ENCODE measurements around the gene ZKSCAN8. TPM values are rescaled to one million over a fixed set of nuclear protein-coding genes. Genes with fewer than 3 reads are reported as not detected.
"Not testable (repeated sequence)": the region's sequence is repeated elsewhere in the genome, so short reads cannot be mapped to it uniquely, and the experiment has no call there.

Gene ZKSCAN8
- total and polyA plus RNA-seq, 10 donors: 3.1 to 33.0 (median 24.9) TPM

DNA sequence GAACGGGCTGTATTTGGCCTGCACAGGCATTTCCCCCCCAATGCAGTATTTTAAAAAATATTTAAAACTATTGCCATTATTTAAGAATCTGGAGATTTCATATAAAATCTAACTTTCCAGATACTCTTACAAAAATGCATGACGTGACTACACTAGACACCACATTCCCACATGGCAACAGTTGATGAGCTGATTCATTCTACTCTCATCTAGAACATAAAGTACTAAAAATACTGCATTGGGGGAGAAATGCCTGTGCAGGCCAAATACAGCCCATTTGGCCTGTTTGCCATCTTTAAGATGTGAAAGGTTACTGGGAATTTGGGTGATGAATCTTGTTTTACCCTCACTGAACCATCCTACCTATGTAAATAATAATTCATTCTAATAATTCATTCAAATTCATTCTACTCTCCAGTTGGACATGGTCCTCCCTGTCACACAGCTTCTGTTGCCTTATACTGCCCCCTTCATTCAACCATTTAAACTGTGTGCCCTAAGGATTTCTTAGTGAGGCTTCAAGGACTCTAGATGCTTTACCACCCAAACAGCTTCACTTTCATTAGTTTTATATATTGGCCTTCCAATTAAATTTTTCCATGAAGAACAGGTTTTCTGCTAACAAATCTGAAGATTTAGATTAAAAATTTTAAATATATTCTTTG, 24.2 kb upstream of the ZKSCAN8 start:
- Histone ChIP-seq H3K4me1 (no peaks in the 10 kb centered on the region), H3K27ac (no peak overlapping the region), H3K36me3 (peaks cover 0 to 88% (median 30%) of the 10 kb centered on the region in 6 donors), H3K4me3 (no peak overlapping the region), H3K9me3 (no peaks in the 10 kb centered on the region), H3K27me3 (replicated peaks in 1 of 7) (no peaks in the 10 kb centered on the region)
- 92 to 97% (median 95%) methylated on average over 2 of the region's 2 CpGs for WGBS, 5 donors
- intact Hi-C loops (cut with DNase I; ENCODE audit: low total_unique reads): no loop called here
- no peak for DNase-seq
- TF ChIP-seq, protein P1, sequence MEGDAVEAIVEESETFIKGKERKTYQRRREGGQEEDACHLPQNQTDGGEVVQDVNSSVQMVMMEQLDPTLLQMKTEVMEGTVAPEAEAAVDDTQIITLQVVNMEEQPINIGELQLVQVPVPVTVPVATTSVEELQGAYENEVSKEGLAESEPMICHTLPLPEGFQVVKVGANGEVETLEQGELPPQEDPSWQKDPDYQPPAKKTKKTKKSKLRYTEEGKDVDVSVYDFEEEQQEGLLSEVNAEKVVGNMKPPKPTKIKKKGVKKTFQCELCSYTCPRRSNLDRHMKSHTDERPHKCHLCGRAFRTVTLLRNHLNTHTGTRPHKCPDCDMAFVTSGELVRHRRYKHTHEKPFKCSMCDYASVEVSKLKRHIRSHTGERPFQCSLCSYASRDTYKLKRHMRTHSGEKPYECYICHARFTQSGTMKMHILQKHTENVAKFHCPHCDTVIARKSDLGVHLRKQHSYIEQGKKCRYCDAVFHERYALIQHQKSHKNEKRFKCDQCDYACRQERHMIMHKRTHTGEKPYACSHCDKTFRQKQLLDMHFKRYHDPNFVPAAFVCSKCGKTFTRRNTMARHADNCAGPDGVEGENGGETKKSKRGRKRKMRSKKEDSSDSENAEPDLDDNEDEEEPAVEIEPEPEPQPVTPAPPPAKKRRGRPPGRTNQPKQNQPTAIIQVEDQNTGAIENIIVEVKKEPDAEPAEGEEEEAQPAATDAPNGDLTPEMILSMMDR (IDR thresholded peaks at IDR 0.05 in 8 of 11, conservative IDR thresholded peaks at IDR 0.05 in 3 of 11): no peak
- TF ChIP-seq POLR2AphosphoS5 (IDR thresholded peaks at IDR 0.05) (no peak), POLR2A (IDR thresholded peaks at IDR 0.05) (no peak)

DNA sequence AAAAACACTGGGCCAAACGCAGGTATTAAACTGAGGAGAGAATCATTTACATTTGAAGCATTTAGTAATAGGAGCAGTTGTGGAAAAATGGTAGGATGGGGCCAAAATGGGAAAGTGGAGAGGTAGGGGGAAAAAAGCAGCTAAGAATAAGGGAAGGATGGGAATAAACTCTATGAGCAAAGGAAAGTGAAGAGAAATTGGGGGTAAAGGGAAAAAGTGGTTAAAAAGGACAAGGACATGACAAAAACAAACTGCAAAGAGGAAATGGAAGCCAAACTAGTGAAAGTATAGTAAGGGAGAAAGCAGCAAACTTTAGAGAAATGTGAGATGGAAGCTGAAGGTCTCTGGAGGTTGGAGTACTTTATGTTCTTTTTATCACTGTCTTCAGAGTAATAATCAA, 23.5 kb upstream of the ZKSCAN8 start:
- intact Hi-C loops (cut with DNase I; ENCODE audit: low total_unique reads): no loop called here
- 84 to 98% (median 90%) methylated on average over 1 of the region's 1 CpG for WGBS, 5 donors
- Histone ChIP-seq H3K4me1 (no peaks in the 10 kb centered on the region), H3K27me3 (replicated peaks in 1 of 7) (no peaks in the 10 kb centered on the region), H3K9me3 (no peaks in the 10 kb centered on the region), H3K27ac (no peak overlapping the region), H3K36me3 (peaks cover 0 to 92% (median 30%) of the 10 kb centered on the region in 6 donors), H3K4me3 (no peak overlapping the region)
- TF ChIP-seq POLR2AphosphoS5 (IDR thresholded peaks at IDR 0.05) (no peak), POLR2A (IDR thresholded peaks at IDR 0.05) (no peak)
- TF ChIP-seq, protein P1 (IDR thresholded peaks at IDR 0.05 in 8 of 11, conservative IDR thresholded peaks at IDR 0.05 in 3 of 11): no peak
- DNase-seq: no peak

DNA sequence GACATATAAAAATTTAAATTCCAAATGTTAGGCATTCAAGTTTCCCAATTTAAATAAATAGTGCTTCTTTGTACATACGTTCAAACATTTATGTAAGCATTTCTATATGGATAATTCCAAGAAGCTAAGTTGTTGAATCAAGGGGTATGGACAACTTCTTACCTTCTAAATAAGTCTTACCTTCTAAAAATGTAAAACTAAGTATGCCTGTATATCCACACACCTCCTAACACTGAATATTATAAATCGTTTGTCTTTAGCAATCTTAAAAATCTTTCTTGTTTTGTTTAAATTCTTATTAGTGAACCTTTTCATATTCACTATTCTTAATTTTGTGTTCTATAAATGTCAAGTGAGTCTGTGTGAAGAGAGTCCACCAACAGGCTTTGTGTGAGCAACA, 19.8 kb upstream of the ZKSCAN8 start:
- H3K27ac ChIP-seq: no peak overlapping the region
- intact Hi-C loops (cut with DNase I; ENCODE audit: low total_unique reads): no loop called here
- 91 to 96% (median 94%) methylated on average over 2 of the region's 2 CpGs for WGBS, 5 donors

DNA sequence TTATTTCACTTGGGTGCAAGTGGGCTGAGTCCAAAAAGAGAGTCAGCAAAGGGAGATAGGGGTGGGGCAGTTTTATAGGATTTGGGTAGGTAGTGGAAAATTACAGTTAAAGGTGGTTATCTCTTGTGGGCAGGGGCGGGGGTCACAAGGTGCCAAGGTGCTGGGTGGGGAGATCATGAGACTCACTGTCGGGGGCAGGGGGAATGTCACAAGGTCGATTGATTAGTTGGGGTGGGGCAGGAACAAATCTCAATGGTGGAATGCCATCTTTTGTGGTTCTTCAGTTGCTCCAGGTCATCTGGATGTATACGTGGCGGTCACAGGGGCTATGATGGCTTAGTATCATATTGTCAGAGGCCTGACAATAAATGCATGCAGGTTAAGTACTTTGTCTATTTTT, 19.4 kb upstream of the ZKSCAN8 start:
- DNase-seq; H3K27me3 ChIP-seq (replicated peaks in 1 of 7); H3K27ac ChIP-seq; H3K4me3 ChIP-seq; H3K9me3 ChIP-seq; intact Hi-C loops (cut with DNase I; ENCODE audit: low total_unique reads): not testable (repeated sequence)
- WGBS, 5 donors: 92 to 95% (median 95%) methylated on average over 5 of the region's 5 CpGs
- H3K4me1 ChIP-seq: peaks cover 18 to 38% (median 29%) of the 10 kb centered on the region in 6 donors
- H3K36me3 ChIP-seq: peaks cover 0 to 74% (median 23%) of the 10 kb centered on the region in 6 donors

More for the DNA sequence above, 19.8 kb upstream of the ZKSCAN8 start:
- no peaks in the 10 kb centered on the region for H3K27me3 ChIP-seq (replicated peaks in 1 of 7)
- H3K4me3 ChIP-seq: no peak overlapping the region
- no peaks in the 10 kb centered on the region for H3K9me3 ChIP-seq
- no peak for TF ChIP-seq POLR2AphosphoS5 (IDR thresholded peaks at IDR 0.05)
- no peak for TF ChIP-seq POLR2A (IDR thresholded peaks at IDR 0.05)
- TF ChIP-seq, protein P1 (IDR thresholded peaks at IDR 0.05 in 8 of 11, conservative IDR thresholded peaks at IDR 0.05 in 3 of 11): no peak
- H3K36me3 ChIP-seq: peaks cover 0 to 74% (median 21%) of the 10 kb centered on the region in 6 donors
- DNase-seq: no peak
- peaks cover 18 to 34% (median 27%) of the 10 kb centered on the region in 6 donors for H3K4me1 ChIP-seq

All from spleen (tissue), 11 donors.